NCI-H2107 treated with DMSO at 0.1 percent for 48 hours (cell line): Measurements from ENCODE around the gene SARDH.
A peak's percentile ranks its signal among the peaks of the same experiment; 100 is the strongest.

ENCODE experiments used
- DNase-seq: peaks from one replicate; lab custom pipeline; 2025; ENCODE audit not compliant: unreplicated experiment; lab: John Stamatoyannopoulos, UW

The SARDH gene

DNA sequence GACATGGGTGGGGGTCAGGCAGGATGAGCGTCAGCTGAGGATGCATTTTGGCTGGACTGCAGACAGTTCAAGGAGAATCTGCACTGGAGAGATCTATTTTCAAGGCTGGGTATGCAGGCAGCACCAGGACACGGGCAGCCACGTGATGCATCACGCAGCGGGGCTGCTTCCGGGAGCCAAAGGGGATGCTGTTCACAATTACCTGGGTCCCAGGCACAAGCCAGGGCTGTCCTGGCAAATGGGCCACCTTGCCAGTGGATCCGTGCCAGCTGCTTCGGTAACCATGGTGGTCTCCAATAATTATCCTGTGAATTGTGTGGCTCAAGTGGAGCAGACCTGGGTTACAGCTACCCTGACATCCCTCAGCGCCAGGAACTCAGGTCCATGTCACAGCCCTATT is 84.5 kb downstream of the SARDH start:
- no peak for DNase-seq

DNA sequence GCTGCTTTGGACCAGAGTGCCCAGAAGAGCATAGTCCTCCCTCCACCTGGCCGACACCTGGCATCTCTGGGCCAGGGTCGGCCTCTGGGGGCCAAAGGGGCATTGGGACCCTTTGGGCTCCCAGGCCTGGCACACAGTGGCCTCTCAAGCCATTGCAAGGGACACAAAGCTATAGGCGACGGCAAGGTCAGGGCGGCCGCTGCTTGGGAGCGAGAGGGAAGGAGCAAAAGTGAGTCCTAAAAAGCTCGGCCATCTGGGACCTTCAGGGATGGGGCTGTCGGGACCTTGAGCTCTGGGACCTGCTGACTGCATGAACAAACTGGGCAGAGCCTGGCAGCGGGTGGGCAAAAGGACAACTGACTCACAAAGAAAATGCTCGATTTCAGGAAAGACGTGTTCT is 88.1 kb downstream of the SARDH start:
- no peak for DNase-seq

DNA sequence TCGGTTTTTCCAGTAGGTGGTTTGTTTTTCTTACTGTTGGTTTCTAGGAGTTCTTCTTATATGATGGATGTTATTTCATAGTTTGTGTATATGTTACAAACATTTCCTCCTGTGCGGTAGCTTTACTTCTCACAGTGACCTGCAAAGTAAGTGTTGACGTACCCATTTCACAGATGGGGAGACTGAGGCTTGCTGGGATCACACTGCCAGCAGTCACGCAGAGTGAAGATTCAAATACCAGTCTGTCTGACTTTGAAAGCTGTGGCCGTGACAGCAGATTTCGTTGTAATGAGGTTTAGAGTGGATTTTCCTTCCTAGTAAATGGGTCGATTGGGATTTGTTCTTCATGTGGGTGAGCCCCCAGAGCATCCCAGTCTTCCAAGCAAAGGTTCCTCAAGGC is 89.0 kb downstream of the SARDH start:
- DNase-seq: no peak

DNA sequence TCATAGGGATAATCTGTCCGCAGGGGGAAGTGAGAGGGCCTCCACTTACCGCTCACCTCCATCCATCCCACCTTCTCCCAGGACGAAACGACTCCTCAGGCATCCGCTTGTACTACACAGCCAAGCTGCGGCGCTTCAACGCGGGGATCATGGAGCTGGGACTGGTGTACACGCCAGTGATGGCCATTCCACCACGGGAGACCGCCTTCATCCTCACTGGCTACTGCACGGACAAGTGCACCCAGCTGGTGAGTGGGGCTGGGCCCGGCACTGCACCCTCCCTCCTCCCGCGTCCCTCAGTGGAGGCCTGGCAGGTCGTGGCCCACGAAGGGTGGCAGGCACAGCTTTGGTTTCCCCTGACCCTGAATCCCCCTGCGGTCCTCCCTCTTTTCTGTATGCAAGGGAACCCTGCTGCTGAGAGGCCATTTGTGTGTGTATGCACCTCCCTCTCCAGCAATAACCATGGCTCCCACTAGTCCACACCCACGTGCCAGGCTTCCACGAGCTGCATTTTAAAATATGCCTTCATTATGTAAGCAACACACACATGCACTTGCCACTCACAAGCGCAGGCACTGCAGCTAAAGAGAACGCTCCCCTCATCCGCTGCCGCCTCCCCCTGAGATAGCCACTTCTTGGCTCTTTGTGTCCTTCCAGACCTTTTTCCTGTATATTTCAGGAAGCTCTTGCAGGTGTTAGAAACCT is 90.2 kb downstream of the SARDH start:
- no peak for DNase-seq

DNA sequence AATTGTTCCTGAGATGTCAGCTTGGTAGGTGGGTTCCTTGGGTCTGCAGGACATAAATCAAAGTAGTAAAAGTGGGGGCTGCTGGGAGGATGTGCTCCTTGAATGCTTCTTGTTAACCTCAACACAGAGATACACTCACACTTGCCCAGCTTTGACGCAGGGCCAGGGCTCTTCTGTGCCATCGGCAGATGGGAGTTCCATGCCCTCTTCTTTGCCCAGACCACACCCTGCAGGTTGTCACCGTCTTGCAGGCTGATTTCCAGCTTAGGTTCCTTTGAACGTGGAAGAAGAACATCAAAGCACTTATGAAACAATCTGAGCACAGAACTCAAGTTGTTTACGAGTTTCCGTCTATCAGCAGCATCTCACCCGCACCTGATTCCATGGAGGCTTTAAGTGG is 91.0 kb downstream of the SARDH start:
- no peak for DNase-seq

DNA sequence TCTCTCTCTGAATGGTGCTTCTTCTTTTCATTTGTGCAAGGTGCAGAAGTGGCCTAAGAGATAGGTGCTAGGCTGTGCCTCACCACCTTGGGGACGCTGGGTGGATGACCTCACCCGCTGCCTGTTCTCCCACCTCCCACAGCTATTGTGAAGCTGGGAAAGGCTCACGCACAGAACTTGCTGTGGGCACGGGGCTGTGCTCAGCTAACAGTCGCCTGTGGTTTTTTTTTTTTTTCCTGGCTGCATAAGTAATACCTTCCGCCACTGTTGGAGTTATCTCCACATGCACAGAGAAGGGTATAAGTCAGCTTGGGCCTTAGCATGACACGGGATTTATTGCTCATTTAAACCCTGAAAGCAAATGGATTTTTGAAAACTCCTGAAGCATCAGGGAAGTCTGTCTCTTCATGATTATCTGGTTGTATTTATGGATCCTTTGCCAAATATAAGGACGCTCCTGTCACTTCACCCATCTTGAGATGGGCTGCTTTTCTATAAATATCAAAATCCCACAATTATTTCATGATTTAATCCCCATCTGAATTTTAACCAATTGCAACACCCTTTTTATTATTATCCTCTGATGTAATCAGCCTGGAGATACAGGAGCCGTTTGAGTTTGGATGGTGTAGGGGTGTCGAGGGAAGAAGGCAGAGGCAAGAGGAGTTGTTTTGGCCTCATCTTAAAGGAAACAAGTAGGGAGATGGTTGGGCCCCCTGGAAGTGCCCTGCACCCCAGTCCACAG is 93.0 kb downstream of the SARDH start:
- peak; percentile 41 for DNase-seq

DNA sequence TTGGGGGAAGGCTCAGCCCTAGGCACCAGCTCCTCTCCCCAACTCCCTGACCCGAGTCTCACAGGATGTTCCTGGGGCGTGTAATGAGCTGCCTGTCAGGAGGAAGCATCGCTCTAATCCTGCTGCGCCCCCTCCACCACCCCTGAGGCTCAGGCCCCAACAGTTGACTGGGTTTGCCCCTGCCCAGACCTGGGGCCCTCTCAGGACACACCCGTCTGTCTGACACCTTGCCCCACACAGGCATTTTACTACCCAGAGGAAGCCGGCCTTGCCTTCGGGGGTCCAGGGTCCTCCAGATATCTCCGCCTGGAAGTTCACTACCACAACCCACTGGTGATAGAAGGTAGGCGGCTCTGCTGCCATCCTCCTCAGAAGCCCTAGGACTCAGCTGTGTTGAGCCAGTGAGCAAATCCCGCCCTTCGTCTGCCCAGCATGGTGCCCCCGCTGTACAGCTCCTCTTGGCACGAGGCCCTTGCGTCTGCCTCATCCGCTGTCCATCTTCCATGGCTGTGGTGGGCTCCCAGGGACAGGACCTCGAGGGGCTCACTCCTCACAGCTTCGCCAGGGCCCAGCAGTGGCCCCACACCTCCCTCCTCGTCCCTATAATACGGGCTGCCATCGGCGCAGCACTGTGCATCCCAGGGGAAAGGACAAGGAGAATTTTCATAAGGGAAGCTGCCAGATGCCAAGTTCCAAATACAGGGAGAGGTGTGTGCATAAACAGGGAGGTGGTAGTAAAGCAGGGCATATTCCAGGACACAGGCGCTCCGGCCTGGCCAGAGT is 94.0 kb downstream of the SARDH start:
- no peak for DNase-seq

DNA sequence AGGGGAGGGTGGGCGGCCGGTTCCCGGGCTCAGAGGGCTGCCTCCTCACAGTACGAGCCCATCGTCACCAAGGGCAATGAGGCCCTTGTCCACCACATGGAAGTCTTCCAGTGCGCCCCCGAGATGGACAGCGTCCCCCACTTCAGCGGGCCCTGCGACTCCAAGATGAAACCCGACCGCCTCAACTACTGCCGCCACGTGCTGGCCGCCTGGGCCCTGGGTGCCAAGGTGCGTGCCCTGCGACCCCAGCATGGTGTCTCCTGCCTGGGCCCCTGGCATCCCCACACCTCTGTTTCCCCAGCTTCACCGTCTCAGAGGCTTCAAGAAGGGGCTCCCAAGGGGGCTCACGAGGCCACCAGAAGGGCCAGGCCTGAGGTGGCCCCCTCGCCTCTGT is 94.8 kb downstream of the SARDH start:
- no peak for DNase-seq

DNA sequence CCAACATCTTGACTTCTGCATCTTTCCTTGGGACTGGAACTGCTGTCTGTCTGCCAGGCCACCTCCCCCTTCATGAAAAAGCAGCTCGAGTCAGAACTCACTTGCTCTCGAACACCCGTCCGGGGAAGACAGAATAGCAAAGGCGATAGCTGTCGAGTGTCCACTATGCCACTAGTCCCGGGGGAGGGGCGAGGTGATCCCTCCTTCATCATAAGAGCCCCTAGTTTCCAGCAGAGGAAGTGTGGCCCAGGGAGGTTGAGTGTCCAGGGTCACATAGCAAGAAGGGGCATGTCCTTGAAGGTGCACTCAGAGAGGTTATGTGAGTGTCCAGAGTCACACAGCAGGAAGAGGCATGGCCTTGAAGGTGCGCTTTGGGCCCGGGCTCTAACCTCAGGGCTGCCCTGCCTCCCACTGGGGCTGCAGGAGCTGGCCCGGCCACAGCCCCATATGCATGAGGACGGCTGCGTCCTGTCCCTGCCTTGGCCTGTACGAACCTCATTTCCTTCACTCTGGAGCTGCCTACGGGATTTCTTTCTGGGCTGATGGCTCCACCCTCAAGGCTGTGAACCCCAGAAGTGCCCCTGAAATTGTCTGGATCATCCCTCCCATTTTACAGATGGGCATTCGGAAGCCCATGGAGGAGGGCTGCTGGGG is 95.3 kb downstream of the SARDH start:
- DNase-seq: no peak

DNA sequence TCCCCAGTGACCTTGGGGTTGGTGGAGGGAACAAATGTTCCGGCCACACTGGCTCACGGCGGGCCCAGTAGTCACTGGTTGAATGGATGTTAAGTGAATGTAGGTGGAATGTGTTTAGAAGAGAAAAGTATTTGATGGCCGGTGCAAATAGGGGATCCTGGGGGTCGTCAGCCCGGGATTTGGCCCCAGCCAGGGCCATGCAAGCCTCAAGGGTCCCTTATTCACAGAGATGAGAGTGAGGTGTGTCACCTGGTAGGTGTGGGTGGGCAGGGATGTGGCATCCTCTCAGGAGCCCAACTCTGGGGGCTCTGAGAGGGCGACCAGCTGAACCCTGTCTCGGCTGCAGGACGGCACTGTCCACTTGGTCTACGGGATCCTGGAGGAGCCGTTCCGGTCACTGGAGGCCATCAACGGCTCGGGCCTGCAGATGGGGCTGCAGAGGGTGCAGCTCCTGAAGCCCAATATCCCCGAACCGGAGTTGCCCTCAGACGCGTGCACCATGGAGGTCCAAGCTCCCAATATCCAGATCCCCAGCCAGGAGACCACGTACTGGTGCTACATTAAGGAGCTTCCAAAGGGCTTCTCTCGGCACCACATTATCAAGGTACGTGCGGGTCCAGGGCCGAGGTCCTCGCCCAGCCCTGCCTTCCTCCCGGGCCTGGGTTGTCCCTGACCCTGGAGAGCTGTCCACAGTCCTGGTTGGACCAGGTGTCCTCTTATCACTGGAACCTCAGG is 96.1 kb downstream of the SARDH start:
- no peak for DNase-seq

DNA sequence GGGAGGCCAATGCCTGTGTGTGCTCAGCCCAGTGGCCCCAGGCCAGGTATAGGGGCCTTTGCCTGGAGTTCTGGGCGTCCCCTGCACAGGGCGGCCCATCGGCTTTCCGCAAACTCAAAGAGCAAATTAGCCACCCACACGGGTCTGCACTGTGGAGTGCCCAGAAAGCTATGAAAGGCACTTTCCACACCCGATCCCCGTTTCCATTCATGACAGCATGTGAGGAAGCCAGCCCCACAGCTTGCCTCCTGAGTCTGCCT is 96.8 kb downstream of the SARDH start:
- DNase-seq: no peak

DNA sequence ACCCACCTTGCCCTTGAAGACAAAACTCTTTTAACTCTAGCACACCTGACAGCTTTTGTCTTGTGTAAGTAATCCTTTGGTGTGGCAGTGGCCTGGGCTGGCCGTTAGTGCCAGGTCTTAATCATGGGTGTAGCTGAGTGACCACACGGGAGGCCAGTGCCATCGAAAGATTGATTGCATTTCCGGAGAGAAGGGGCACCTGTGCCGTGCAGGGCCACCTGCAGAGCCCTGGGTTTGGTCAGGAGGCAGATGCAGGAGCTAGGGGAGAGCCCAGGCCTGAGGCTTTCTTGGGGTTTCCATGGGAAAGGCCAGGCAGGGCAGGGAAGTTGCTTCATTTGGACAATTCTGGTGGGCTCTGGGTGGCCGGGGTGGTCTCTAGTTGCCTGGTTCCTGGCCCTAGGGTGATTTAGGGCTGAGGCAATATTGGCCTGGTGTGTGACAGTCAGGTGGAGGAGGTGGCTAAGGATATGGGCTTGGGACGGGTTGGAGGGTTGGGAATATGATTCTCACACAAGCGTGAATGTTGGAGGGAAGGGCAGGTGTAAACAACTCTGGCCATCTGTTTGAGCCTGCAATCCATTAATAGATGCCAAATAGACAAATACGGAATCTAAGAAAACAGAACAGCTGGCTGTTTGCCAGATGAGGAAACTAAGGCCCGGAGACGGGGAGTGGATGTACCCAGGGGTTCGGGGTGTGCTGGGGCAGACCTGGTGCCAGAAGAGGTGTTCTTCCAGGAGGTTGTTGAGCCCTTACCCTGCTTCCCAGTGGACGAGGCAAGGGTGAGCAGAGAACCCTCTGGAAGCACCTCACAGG is 97.4 kb downstream of the SARDH start:
- DNase-seq: no peak

DNA sequence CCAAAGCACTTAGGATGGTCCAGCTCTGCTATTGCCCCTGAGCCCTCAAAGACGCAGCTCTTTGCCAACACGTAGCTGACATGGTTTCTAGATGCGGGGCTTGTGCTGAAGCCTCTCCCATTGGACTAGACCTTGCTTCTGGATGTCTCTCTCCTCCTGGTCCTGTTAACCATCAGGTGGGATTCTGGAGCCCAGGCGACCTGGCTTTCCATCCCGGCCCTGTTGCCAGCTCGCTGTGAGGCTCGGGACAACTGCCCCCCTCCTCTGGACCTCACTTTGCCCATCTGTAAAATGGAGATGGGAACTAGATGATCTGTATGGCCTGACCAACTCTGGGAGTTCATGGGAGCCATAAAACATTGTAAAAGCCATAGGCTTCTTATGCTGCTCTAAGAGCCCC is 98.0 kb downstream of the SARDH start:
- DNase-seq: no peak

DNA sequence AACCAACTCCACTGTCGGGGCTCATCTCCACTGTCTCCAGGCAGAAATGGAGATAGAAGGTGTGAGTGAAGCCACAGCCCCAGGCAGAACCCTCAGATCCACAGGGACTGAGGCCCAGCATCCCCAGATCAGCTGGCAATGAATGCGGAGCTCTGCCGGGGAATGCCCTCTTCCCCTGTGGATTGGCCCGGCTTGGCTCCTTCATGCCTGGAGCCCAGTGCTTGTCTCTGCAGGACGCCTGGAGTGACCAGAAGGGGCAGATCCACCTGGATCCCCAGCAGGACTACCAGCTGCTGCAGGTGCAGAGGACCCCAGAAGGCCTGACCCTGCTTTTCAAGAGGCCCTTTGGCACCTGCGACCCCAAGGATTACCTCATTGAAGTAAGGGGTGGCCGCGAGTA is 98.5 kb downstream of the SARDH start:
- no peak for DNase-seq

DNA sequence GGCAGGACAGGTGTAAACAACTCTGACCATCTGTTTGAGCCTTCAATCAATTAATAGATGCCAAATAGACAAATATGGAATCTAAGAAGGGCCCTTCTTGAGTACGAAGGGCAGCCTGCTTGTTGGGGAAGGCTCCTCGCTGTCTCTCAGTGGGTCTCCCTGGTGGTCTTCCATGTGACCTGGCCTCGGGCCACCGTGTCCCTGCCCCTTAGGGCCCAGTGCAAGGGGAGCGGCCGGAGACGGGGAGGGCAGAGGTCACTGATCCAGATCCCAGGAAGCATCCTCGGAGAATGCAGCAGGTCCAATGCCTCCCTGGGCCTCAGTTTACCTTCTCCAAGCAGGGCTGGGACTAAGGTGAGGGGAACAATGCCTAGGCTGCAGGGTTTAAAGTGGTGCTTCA is 99.4 kb downstream of the SARDH start:
- no peak for DNase-seq

DNA sequence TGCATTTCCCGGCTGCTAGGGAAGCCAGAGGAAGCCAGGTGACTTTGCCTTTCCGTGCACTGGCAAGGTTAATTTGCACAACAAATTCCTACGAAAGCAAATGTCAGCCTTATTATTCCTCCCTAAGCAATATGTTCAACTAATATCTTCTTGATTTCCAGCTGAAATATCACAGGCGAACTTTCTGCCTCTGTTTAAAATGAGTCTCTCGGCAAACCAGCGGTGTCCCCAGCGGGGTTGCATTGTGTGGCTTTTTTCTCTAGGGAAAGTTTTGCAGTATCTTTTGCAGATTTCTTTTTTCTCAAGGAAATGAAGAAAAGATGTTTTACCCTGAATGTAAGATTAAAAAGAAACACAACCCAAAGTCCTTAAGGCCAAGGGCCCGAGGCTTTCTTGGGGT is 100.1 kb downstream of the SARDH start:
- no peak for DNase-seq

DNA sequence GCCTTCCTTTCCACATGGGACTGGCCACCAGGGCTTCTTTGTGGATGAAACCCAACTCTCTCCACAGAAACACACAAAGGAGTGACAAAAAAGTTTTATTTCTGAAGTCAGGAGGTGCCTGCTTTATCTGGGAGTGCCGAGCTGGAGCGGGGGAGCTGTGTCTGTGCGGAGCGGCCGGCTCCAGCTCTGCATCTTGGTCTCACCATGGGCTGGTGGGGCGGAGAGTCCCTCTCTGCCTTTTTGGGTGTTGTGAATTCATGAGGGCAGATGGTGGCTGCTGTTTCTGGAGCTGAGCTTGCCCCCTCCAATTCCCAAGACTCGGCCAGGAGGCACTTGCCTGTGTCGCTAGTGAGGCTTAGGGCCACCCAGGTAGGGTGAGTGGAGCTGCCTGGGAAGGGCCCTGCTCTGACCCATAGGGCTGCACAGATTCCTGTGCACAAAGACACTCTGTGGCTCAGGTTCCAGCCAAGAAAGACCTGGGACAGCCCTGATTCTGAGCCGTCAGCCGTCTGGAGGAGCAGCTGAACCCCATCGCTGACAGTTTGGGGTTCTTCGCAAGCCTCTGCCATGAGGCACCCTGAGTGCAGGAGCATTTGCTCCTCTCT is 100.6 kb downstream of the SARDH start:
- DNase-seq: no peak

DNA sequence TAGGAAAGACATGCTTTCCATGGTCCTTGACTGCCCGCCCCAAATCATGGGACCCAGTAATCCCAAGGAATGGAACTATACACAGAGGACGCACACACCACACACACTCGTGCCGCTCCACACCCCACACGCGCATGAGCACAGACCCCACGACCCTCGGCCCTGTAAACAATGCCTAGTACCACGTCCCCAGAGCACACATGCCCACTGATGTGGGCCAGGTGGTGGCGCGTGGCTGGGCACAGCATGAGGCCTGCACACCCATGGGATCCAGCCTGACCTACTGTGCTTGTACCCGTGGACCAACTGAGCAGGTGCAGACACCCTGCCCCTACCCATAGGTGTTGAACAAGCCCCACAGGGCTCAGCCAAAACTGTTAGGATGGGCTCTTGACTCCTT is 101.2 kb downstream of the SARDH start:
- no peak for DNase-seq

DNA sequence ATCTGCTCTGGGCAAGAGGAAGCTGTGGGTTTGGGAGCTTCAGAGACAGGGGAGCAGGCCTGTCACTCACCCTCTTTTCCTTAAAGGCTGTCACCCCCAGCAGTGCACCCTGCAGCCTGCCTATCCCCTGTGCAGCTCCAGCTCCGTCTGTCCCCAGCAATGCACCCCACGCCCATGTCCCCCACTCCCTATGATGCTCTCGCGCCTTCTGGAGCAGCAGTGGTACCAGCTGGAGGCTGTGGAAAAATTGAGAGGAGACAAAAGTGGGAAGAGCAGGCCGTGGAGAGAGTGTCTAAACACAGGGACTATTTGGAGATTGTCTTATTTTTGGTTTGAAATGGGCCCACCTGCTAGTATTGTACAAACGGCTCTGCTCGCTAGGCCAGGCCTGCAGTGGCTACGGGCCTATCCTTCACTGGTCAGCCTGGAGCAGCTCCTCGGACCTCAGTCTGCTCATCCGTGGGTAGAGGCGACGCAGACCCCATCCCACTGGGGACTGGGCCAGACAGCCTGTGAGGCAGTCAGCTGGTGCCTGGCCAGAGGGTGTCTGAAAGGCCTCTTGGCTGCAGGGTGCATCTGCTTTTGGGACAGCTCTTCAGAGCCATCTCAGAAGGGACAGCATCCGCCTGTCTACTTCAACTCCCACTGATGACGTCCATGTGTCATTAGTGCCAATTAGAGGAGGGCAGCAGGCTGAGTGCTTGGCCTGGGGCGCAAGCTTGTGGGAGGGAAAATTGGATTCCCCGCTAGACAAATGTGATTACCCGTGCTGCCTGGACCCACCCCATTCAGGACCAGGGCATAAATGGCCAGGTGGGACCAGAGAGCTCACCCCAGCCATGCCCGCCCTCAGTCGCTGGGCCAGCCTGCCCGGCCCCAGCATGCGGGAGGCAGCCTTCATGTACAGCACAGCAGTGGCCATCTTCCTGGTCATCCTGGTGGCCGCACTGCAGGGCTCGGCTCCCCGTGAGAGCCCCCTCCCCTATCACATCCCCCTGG is 102.3 kb downstream of the SARDH start, which contains the start of gene DBH:
TSS of gene DBH (plus strand) at position 831 of the 999 bp plus-strand sequence. CDS start at position 840, 9 bp downstream.
- DNase-seq: no peak
